IPS-18c (cell line): ENCODE measurements around the gene TMEM52.
"Not testable (repeated sequence)": the region's sequence is repeated elsewhere in the genome, so short reads cannot be mapped to it uniquely, and the experiment has no call there.

ENCODE experiments used
- H3K4me3 ChIP-seq: 2 replicates; pipeline ENCODE4 v1.7.0; 2013; ENCODE audit warnings: low read depth, mild to moderate bottlenecking, low read length, moderate library complexity; ENCODE audit not compliant: insufficient read depth
- H3K9me3 ChIP-seq: one replicate; pipeline ENCODE4 v1.6.1; 2013; ENCODE audit warnings: mild to moderate bottlenecking, low read length, moderate library complexity; ENCODE audit not compliant: control insufficient read depth, insufficient read depth

The TMEM52 gene

DNA sequence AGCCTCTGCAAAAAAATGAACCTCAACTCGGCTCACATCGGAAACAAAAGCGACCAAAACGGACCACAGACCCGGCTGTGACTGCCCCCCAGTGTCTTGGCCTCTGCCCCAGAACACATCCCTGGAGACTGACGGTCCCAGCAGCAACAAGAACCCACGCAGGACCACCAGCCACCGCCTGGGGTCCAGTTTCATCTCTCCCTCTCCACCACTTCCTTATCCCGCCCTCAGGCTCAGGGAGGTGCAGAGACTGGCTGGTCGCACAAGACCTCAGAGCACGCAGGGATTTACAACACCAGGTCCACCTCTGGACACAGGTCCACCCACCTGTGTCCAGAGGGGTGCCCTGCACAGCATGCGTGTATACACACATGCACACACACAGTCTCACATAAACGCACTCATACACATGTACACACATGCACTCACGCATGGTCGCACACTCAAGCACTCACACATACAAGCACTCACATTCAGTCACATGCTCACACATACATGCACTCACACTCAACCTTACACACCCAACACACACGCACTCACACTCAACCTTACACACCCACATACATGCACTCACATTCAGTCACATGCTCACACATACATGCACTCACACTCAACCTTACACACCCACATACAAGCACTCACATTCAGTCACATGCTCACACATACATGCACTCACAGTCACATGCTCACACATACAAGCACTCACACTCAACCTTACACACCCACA, 18.6 kb upstream of the TMEM52 start:
- no peak overlapping the region for H3K4me3 ChIP-seq
- no peaks in the 10 kb centered on the region for H3K9me3 ChIP-seq

- no peak overlapping the region for H3K4me3 ChIP-seq
- H3K9me3 ChIP-seq: no peaks in the 10 kb centered on the region
These were observed 18.0 kb upstream of the TMEM52 start for GRCh38 chr1:1937061-1937460.

DNA sequence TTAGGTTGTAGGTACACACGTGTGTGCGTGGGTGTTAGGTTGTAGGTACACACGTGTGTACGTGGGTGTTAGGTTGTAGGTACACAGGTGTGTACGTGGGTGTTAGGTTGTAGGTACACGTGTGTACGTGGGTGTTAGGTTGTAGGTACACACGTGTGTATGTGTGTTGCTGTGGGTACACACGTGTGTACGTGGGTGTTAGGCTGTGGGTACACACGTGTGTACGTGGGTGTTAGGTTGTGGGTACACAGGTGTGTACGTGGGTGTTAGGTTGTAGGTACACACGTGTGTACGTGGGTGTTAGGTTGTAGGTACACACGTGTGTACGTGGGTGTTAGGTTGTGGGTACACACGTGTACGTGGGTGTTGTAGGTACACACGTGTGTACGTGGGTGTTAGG, 15.8 kb upstream of the TMEM52 start:
- not testable (repeated sequence) for H3K4me3 ChIP-seq, H3K9me3 ChIP-seq

GRCh38 chr1:1929639-1930545, 10.8 kb upstream of the TMEM52 start:
- Histone ChIP-seq H3K9me3 (peaks cover 8% of the 10 kb centered on the region), H3K4me3 (no peak overlapping the region)

DNA sequence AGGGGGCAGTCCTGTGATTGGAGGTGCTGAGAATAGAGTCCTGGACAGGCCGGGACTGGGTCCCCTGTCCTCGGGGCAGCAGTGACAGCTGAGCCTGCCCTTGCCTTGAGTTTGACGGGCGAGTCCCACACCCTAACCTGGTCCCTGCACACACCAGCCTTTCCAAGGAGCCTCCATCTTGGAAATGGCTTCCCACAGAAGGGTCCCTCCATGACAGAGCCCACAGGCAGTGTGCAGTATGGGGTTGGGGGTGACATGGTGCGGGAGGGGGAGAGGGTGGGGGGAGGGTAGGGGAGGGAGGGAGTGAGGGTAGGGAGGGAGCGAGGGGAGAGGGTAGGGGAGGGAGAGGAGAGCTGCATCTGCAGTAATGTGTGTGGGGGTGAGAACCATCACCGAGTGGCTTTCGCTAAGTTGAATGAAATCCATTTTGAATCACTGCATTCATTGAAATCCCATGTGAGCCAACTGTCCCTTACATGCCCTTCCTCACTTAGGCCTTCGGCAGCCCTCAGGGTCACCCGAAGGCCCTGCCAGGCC, 10.1 kb upstream of the TMEM52 start:
- Histone ChIP-seq H3K9me3 (peaks cover 8% of the 10 kb centered on the region), H3K4me3 (no peak overlapping the region)

DNA sequence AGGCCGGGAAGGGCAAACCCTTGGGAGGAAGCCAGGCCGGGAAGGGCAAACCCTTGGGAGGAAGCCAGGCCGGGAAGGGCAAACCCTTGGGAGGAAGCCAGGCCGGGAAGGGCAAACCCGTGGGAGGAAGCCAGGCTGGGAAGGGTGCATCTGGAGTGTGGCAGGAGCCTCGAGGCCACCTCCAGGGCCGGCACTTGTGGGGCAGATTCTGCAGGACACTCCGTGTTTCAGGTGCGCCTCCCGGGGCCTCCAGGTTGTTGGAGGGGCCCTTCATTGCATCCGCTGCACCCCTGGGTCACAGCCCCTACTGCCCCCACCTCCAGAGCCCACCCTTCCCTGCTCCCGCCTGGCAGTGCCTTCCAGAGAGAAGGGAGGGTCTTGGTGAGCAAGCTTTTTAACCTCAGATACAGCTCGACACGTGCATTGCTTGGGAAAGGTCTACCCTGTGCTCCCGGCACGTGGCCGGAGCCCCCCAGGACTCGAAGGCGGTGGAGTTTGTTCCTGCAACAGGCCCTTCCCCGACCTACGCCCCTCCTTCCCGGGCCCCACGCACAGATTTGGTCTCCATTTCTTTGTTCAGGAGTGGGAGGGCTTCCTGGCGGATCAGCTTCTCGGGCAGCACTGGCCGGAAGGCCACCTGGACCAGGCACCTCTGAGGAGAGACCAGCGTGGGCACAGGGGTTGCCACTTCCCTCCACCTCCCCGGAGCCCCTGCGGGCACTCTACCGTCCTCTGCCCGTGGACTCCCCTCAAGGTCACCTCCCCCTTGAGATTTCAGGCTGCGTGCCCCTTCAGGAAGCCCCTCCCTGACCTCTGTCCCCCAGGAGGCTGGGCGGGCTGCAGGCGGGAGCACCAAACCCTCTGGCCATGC, 9.4 kb upstream of the TMEM52 start:
- H3K4me3 ChIP-seq: no peak overlapping the region
- peaks cover 8% of the 10 kb centered on the region for H3K9me3 ChIP-seq

GRCh38 chr1:1927751-1928150, 8.7 kb upstream of the TMEM52 start:
- Histone ChIP-seq H3K9me3 (peaks cover 8% of the 10 kb centered on the region), H3K4me3 (no peak overlapping the region)

DNA sequence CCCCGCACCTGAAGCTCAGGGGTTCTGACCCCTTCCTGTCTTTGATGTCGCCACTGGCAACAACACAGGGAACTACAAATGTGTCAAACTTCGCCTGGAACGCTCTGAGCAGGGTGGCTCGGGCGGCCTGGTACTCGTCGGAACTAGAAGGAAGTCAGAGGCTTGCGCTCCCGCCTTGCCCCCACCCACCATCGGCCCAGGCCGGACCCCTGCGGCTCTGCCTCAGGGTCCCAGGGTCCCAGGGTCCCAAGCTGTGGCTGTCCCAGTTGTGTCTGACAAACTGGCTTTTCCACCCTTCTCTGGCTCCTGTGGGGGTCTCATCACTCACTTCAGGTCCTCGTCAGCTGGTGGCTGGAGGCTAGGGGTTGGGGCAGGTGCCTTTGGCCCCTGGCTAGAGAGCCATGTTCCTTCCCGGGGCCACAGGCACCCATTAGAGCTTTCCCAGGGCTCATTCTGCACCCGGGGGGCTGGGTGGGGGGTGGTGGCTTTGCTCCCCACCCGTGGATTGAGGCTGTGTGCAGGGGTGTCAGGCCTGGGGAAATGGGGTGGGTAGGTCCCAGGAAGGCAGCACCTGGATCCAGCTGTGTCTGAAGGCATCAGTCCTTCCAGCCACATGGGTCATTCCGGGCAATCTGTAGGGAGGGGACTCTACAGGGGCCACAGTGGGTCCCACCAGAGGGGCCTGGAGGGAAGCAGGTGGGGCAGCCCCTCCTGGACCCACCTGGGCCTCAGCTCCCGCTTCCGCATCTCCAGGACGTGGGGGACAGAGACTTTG, 8.0 kb upstream of the TMEM52 start:
- no peak overlapping the region for H3K4me3 ChIP-seq
- peaks cover 8% of the 10 kb centered on the region for H3K9me3 ChIP-seq

GRCh38 chr1:1926346-1926811, 7.3 kb upstream of the TMEM52 start:
- Histone ChIP-seq H3K9me3 (peaks cover 8% of the 10 kb centered on the region), H3K4me3 (no peak overlapping the region)

- H3K4me3 ChIP-seq: no peak overlapping the region
- peaks cover 8% of the 10 kb centered on the region for H3K9me3 ChIP-seq
These were observed 6.6 kb upstream of the TMEM52 start for GRCh38 chr1:1925437-1926345.

DNA sequence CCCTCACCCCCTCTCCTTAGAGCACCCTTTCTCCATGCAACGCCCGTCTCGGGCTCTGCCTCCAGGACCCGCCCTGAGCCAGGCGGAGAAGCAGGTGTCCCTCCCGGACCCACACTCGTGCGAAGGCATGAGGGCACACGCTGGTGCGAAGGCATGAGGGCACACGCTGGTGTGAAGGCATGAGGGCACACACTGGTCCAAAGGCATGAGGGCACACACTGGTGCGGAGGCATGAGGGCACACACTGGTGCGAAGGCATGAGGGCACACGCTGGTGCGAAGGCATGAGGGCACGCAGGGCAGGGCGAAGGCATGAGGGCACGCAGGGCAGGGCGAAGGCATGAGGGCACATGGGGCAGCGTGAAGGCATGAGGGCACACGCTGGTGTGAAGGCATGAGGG, 5.8 kb upstream of the TMEM52 start:
- H3K9me3 ChIP-seq: peaks cover 8% of the 10 kb centered on the region
- H3K4me3 ChIP-seq: no peak overlapping the region

DNA sequence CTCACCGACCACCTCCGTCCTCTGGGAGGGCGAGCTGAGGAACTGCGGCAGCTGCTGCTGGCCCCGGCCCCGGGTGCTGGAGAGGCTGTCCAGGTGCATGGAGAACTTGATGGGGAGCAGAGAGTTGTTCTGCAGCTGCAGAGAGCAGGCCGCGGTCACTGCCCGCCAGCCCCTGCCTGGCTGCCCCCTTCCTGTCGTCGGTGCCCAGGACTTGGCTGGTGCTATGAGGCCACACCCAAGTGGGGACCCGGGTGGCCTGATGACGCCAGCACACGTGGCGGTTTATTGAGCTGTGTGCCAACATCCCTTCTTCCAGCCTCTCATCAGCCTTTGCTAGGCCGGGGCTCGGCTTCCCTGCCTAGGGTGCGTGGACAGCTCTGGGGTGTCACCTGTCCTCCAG, 5.3 kb upstream of the TMEM52 start:
- Histone ChIP-seq H3K9me3 (peaks cover 8% of the 10 kb centered on the region), H3K4me3 (no peak overlapping the region)

DNA sequence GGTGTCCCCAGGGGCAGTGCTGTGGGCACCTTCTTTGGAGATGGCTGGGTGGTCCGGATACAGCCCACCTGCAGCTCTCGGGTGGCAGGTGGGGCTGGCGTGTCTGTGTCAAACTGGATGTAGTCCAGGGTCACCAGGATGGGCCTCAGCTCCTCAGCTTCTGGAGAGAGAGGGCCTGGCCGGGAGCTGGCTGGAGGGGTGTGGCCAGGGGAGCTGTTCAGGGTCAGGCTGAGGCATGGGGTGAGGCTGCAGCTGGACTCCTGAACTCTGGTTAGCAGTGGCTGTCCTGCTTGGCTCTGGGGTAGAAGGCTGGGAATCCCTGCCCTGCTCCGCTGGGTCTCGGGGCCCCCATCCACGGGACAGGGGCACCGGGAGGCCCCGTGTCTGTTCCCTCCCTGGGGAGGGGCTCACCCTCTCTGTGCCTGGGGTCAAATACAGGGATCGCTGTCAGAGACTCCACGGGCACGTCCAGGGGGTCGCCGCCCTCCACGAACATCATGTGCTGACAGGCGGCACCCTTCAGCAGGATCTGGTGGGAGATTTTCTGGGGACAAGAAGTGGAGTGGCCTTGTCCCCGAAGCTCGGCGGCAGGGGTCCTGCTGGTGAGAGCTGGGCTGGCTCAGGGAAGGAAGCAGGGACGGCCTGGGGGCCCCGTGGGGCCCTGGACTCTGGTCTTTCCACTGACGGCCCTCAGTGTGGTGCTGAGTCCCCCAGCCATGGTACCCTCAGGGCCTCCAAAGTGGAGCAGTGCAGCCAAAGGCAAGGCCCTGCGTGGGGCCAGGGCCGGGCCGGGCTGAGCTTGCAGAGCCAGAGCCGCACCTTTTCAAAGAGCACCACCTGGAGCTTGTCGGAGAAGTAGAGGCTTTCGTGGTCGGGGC, 4.1 kb upstream of the TMEM52 start:
- Histone ChIP-seq H3K9me3 (peaks cover 4% of the 10 kb centered on the region), H3K4me3 (no peak overlapping the region)

DNA sequence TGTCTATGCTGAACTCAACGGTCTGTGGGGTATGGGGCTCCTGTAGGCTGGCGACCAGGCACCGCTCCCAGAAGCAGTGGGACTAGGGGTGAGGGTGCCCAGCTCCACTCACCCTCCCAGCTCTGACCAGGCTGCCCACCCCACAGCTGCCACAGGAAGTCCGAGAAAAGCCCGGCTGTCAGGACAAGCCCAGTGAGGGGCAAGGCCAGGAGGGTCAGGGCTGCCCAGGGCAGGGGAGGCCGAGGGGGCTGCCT, 3.5 kb upstream of the TMEM52 start:
- Histone ChIP-seq H3K9me3 (peaks cover 4% of the 10 kb centered on the region), H3K4me3 (no peak overlapping the region)
